Measurements from ENCODE around the gene TGFB1. TPM values are rescaled to one million over a fixed set of nuclear protein-coding genes. Genes with fewer than 3 reads are reported as not detected.

Gene TGFB1
- polyA plus RNA-seq, 1 donor (not counting 4 experiments of a cell fraction or from before 2014, with no cell fraction given): 5.8 TPM

DNA sequence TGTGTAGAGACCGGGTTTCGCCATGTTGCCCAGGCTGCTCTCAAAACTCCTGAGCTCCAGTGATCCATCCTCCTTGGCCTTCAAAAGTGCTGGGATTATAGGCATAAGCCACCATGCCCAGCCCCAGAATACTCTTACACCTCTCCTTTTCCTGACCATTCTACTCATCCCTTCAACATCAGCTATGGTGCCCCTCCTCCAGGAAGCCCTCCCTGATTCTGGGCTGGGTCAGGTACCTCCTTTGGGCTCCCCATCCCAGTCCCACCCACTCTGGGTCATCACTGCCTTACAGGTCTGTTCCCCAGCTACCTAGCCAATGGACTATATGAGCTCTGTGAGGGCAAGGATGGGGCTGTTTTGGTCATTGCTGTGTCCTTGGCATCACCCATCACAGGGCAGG is 9.6 kb downstream of the TGFB1 start:
- Histone ChIP-seq H3K4me2 (ENCODE audit: control insufficient read depth, extremely low read depth, insufficient read depth, low read depth, low read length) (no peak overlapping the region), H2AFZ (ENCODE audit: control insufficient read depth, low read length) (no peak overlapping the region), H3K4me3 (ENCODE audit: control insufficient read depth in 2 of 3, extremely low read depth in 1 of 3, insufficient read depth in 2 of 3, low read depth in 1 of 3, low read length in 3 of 3) (no peak overlapping the region), H3K4me1 (ENCODE audit: control insufficient read depth, extremely low read depth, insufficient read depth, low read length) (no peaks in the 10 kb centered on the region), H4K20me1 (ENCODE audit: control insufficient read depth, extremely low read depth, insufficient read depth, low read length) (no peaks in the 10 kb centered on the region), H3K9me3 (ENCODE audit: control insufficient read depth, low read depth, low read length) (no peaks in the 10 kb centered on the region), H3K27me3 (ENCODE audit: control insufficient read depth, extremely low read depth, insufficient read depth, low read length) (no peaks in the 10 kb centered on the region), H3K79me2 (ENCODE audit: control insufficient read depth, insufficient read depth, low read length) (peaks cover 4% of the 10 kb centered on the region), H3K27ac (ENCODE audit: control insufficient read depth, insufficient read depth, low read length) (no peak overlapping the region), H3K9ac (ENCODE audit: control insufficient read depth, extremely low read depth, insufficient read depth, low read length) (no peak overlapping the region), H3K9me1 (ENCODE audit: control insufficient read depth, extremely low read depth, insufficient read depth, low read length) (peaks cover 4% of the 10 kb centered on the region), H3K36me3 (ENCODE audit: control insufficient read depth in 2 of 2, extremely low read depth in 1 of 2, insufficient read depth in 2 of 2, low read length in 2 of 2) (peaks cover 26 to 33% of the 10 kb centered on the region in 2 experiments)
- dilution Hi-C loops (cut with MboI; ENCODE audit: extremely low pct_ligation_motif_present, low sequenced_read_pairs): no loop called here
- FAIRE-seq (no peak), DNase-seq (ENCODE audit: low read depth, low spot score) (no peak)
- TF ChIP-seq EZH2 (IDR thresholded peaks at IDR 0.05; ENCODE audit: low read length): no peak
- TF ChIP-seq, protein P1, sequence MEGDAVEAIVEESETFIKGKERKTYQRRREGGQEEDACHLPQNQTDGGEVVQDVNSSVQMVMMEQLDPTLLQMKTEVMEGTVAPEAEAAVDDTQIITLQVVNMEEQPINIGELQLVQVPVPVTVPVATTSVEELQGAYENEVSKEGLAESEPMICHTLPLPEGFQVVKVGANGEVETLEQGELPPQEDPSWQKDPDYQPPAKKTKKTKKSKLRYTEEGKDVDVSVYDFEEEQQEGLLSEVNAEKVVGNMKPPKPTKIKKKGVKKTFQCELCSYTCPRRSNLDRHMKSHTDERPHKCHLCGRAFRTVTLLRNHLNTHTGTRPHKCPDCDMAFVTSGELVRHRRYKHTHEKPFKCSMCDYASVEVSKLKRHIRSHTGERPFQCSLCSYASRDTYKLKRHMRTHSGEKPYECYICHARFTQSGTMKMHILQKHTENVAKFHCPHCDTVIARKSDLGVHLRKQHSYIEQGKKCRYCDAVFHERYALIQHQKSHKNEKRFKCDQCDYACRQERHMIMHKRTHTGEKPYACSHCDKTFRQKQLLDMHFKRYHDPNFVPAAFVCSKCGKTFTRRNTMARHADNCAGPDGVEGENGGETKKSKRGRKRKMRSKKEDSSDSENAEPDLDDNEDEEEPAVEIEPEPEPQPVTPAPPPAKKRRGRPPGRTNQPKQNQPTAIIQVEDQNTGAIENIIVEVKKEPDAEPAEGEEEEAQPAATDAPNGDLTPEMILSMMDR (optimal IDR thresholded peaks at IDR 0.05 in 1 of 3, IDR thresholded peaks at IDR 0.05 in 1 of 3, conservative IDR thresholded peaks at IDR 0.05 in 1 of 3; ENCODE audit: extremely low read depth in 1 of 3, insufficient read depth in 2 of 3, low read length in 3 of 3): no peak

DNA sequence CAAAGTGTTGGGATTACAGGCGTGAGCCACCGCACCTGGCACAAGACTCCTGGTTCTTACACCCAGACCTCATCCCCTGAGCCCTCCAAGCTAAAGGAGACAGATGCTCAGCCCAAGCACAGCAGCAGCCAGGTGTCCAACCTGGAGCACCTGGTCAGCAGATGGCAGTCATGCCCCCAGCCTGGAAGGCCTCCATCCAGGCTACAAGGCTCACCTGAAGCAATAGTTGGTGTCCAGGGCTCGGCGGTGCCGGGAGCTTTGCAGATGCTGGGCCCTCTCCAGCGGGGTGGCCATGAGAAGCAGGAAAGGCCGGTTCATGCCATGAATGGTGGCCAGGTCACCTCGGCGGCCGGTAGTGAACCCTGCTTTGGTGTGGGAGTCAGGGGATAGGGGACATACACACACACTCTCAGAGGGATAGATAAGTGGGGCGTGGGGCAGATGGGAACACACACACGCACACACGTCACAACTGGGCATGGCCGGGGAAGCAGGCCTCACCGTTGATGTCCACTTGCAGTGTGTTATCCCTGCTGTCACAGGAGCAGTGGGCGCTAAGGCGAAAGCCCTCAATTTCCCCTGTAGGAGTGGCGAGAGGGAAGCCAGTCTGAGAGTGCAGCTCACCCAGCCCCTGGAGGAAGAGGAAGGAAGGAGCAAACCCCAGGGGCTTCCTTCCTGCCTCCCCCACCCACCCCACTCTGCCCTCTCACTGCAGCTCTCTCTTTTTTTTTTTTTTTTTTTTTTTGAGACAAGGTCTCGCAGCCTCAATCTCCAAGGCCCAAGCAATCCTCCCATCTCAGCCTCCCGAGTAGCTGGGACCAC is 11.8 kb downstream of the TGFB1 start:
- H3K36me3 ChIP-seq (ENCODE audit: control insufficient read depth in 2 of 2, extremely low read depth in 1 of 2, insufficient read depth in 2 of 2, low read length in 2 of 2): peaks cover 10 to 34% of the 10 kb centered on the region in 2 experiments
- H3K4me2 ChIP-seq (ENCODE audit: control insufficient read depth, extremely low read depth, insufficient read depth, low read depth, low read length): no peak overlapping the region
- no peaks in the 10 kb centered on the region for H3K4me1 ChIP-seq (ENCODE audit: control insufficient read depth, extremely low read depth, insufficient read depth, low read length)
- FAIRE-seq (no peak), DNase-seq (ENCODE audit: low read depth, low spot score) (no peak)
- no peaks in the 10 kb centered on the region for H3K9me3 ChIP-seq (ENCODE audit: control insufficient read depth, low read depth, low read length)
- no peak overlapping the region for H3K9ac ChIP-seq (ENCODE audit: control insufficient read depth, extremely low read depth, insufficient read depth, low read length)
- no peaks in the 10 kb centered on the region for H4K20me1 ChIP-seq (ENCODE audit: control insufficient read depth, extremely low read depth, insufficient read depth, low read length)
- dilution Hi-C loops (cut with MboI; ENCODE audit: extremely low pct_ligation_motif_present, low sequenced_read_pairs): no loop called here
- no peak overlapping the region for H2AFZ ChIP-seq (ENCODE audit: control insufficient read depth, low read length)
- no peaks in the 10 kb centered on the region for H3K9me1 ChIP-seq (ENCODE audit: control insufficient read depth, extremely low read depth, insufficient read depth, low read length)
- H3K79me2 ChIP-seq (ENCODE audit: control insufficient read depth, insufficient read depth, low read length): no peaks in the 10 kb centered on the region
- no peaks in the 10 kb centered on the region for H3K27me3 ChIP-seq (ENCODE audit: control insufficient read depth, extremely low read depth, insufficient read depth, low read length)
- H3K4me3 ChIP-seq (ENCODE audit: control insufficient read depth in 2 of 3, extremely low read depth in 1 of 3, insufficient read depth in 2 of 3, low read depth in 1 of 3, low read length in 3 of 3): no peak overlapping the region
- no peak overlapping the region for H3K27ac ChIP-seq (ENCODE audit: control insufficient read depth, insufficient read depth, low read length)
- no peak for TF ChIP-seq EZH2 (IDR thresholded peaks at IDR 0.05; ENCODE audit: low read length)
- TF ChIP-seq, protein P1 (optimal IDR thresholded peaks at IDR 0.05 in 1 of 3, IDR thresholded peaks at IDR 0.05 in 1 of 3, conservative IDR thresholded peaks at IDR 0.05 in 1 of 3; ENCODE audit: extremely low read depth in 1 of 3, insufficient read depth in 2 of 3, low read length in 3 of 3): peak in 2 of 3 experiments; percentile 11 to 50
